ENCODE results near the gene KIF22. TPM values are rescaled to one million over a fixed set of nuclear protein-coding genes. Genes with fewer than 3 reads are reported as not detected.

Gene KIF22
- total and polyA plus RNA-seq, 9 of the 15 experiments (the other 6 are each of a cell fraction or from before 2014, with no cell fraction given): 8.7 to 232 (median 131) TPM

DNA sequence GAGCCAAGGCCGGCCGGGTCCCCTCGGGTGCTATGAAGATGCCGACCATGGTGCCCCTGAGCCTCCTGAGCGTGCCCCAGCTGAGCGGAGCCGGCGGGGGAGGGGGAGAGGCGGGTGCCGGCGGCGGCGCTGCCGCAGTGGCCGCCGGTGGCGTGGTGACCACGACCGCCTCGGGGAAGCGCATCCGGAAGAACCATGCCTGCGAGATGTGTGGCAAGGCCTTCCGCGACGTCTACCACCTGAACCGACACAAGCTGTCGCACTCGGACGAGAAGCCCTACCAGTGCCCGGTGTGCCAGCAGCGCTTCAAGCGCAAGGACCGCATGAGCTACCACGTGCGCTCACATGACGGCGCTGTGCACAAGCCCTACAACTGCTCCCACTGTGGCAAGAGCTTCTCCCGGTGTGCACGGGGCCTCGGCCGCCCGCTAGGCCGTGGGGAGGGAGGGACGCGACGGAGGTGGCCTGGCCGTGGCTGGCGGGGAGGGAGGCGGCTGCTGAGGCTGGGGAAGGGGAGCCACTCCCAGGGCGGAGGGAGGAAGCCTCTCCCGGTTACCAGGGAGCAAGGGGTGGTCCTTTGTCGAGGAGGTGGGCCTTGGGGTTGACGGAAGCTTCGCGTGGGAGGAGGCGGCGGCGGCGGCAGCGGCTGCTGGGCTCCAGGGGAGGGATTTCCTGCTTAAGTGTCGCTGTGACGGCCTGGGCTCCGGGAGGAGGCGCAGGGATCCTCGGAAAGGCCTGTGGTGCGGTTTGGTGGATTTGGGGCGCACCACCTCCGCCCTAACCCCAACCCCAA lies 17.1 kb downstream of the KIF22 start (continued):
- no peak for TF ChIP-seq ZNF507 (tag; conservative IDR thresholded peaks at IDR 0.05)
- no peak for TF ChIP-seq CC2D1A (IDR thresholded peaks at IDR 0.05)
- no peak for TF ChIP-seq JUNB (CRISPR knock-in tag; conservative IDR thresholded peaks at IDR 0.05)
- TF ChIP-seq, protein P1, sequence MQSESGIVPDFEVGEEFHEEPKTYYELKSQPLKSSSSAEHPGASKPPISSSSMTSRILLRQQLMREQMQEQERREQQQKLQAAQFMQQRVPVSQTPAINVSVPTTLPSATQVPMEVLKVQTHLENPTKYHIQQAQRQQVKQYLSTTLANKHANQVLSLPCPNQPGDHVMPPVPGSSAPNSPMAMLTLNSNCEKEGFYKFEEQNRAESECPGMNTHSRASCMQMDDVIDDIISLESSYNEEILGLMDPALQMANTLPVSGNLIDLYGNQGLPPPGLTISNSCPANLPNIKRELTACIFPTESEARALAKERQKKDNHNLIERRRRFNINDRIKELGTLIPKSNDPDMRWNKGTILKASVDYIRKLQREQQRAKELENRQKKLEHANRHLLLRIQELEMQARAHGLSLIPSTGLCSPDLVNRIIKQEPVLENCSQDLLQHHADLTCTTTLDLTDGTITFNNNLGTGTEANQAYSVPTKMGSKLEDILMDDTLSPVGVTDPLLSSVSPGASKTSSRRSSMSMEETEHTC (IDR thresholded peaks at IDR 0.05): 0 out of 2 replicates have a peak, but pooled peaks have one; percentile 38
- no peak; the same call in 1 of the 2 replicates for TF ChIP-seq CREB1 (IDR thresholded peaks at IDR 0.05)
- peak; percentile 81 for TF ChIP-seq CREB1 (CRISPR knock-in tag; IDR thresholded peaks at IDR 0.05)
- TF ChIP-seq ARNT (IDR thresholded peaks at IDR 0.05): no peak
- TF ChIP-seq, protein P2, sequence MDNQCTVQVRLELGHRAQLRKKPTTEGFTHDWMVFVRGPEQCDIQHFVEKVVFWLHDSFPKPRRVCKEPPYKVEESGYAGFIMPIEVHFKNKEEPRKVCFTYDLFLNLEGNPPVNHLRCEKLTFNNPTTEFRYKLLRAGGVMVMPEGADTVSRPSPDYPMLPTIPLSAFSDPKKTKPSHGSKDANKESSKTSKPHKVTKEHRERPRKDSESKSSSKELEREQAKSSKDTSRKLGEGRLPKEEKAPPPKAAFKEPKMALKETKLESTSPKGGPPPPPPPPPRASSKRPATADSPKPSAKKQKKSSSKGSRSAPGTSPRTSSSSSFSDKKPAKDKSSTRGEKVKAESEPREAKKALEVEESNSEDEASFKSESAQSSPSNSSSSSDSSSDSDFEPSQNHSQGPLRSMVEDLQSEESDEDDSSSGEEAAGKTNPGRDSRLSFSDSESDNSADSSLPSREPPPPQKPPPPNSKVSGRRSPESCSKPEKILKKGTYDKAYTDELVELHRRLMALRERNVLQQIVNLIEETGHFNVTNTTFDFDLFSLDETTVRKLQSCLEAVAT (IDR thresholded peaks at IDR 0.05): peak in 1 of 2 experiments; percentile 56; a peak in 1 of 4 replicates
- TF ChIP-seq, protein P3, sequence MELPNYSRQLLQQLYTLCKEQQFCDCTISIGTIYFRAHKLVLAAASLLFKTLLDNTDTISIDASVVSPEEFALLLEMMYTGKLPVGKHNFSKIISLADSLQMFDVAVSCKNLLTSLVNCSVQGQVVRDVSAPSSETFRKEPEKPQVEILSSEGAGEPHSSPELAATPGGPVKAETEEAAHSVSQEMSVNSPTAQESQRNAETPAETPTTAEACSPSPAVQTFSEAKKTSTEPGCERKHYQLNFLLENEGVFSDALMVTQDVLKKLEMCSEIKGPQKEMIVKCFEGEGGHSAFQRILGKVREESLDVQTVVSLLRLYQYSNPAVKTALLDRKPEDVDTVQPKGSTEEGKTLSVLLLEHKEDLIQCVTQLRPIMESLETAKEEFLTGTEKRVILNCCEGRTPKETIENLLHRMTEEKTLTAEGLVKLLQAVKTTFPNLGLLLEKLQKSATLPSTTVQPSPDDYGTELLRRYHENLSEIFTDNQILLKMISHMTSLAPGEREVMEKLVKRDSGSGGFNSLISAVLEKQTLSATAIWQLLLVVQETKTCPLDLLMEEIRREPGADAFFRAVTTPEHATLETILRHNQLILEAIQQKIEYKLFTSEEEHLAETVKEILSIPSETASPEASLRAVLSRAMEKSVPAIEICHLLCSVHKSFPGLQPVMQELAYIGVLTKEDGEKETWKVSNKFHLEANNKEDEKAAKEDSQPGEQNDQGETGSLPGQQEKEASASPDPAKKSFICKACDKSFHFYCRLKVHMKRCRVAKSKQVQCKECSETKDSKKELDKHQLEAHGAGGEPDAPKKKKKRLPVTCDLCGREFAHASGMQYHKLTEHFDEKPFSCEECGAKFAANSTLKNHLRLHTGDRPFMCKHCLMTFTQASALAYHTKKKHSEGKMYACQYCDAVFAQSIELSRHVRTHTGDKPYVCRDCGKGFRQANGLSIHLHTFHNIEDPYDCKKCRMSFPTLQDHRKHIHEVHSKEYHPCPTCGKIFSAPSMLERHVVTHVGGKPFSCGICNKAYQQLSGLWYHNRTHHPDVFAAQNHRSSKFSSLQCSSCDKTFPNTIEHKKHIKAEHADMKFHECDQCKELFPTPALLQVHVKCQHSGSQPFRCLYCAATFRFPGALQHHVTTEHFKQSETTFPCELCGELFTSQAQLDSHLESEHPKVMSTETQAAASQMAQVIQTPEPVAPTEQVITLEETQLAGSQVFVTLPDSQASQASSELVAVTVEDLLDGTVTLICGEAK (IDR thresholded peaks at IDR 0.05): peak; percentile 63
- TF ChIP-seq, protein P3 (CRISPR knock-in tag; IDR thresholded peaks at IDR 0.05): no peak
- peak in 1 of 3 experiments; percentile 34 for TF ChIP-seq YY1 (IDR thresholded peaks at IDR 0.05; ENCODE audit: borderline replicate concordance in 1 of 3, control insufficient read depth in 1 of 3, extremely low read depth in 1 of 3, insufficient read depth in 3 of 3, insufficient read length in 1 of 3, insufficient replicate concordance in 2 of 3, low read depth in 1 of 3, low read length in 2 of 3)
- peak in 1 of 2 experiments; percentile 28; a peak in 1 of 4 replicates for TF ChIP-seq TRIM24 (IDR thresholded peaks at IDR 0.05)
- no peak for TF ChIP-seq NCOA4 (IDR thresholded peaks at IDR 0.05; ENCODE audit: partially characterized antibody)
- no peak for TF ChIP-seq TSC22D4 (tag; IDR thresholded peaks at IDR 0.05)
- peak; percentile 60; the same call in 1 of the 2 replicates for TF ChIP-seq ZNF668 (CRISPR knock-in tag; IDR thresholded peaks at IDR 0.05)
- peak; percentile 69; the same call in 1 of the 2 replicates for TF ChIP-seq HDAC2 (IDR thresholded peaks at IDR 0.05)

Data from K562 (cell line).